HepG2 (cell line): ENCODE data around the gene NDUFAF3. TPM values are rescaled to one million over a fixed set of nuclear protein-coding genes. Genes with fewer than 3 reads are reported as not detected.

ENCODE experiments used
- DMTF1 ChIP-seq: sonication (generic); formaldehyde crosslinking; IDR thresholded peaks from 2 replicates; pipeline ENCODE4 v1.4.0; 2020; ENCODE audit warnings: mild to moderate bottlenecking, missing genetic modification reagents
- FOXO1 ChIP-seq: sonication (generic); formaldehyde crosslinking; IDR thresholded peaks from 2 replicates; pipeline ENCODE4 v1.4.0; 2020; ENCODE audit warnings: missing genetic modification reagents
- GPBP1L1 ChIP-seq: sonication (generic); formaldehyde crosslinking; IDR thresholded peaks from 2 replicates; pipeline ENCODE4 v1.5.0; 2020; ENCODE audit warnings: mild to moderate bottlenecking, missing genetic modification reagents
- HIC2 ChIP-seq: sonication (generic); formaldehyde crosslinking; IDR thresholded peaks from 2 replicates; pipeline ENCODE4 v1.9.0; 2022; ENCODE audit warnings: low read depth, missing genetic modification reagents
- HOXA5 ChIP-seq: sonication (generic); formaldehyde crosslinking; IDR thresholded peaks from 2 replicates; pipeline ENCODE4 v1.4.0; 2020; ENCODE audit warnings: missing genetic modification reagents
- IRF9 ChIP-seq: sonication (generic); formaldehyde crosslinking; IDR thresholded peaks from 2 replicates; pipeline ENCODE4 v1.8.0; 2022; ENCODE audit warnings: missing genetic modification reagents, mild to moderate bottlenecking, borderline replicate concordance
- RERE ChIP-seq: IDR thresholded peaks from 2 replicates; pipeline ENCODE4 v1.6.1; 2016; ENCODE audit warnings: low read depth, missing genetic modification reagents, missing compliant biosample characterization
- SOX6 ChIP-seq, 2 experiments: fragments of 450-650 bp in 1 of 2; sonication (generic) in 1 of 2; formaldehyde crosslinking in 1 of 2; IDR thresholded peaks; 2 replicates each; pipeline versions ENCODE4 v1.4.0 to v1.6.1; 2017 to 2020; ENCODE audit warnings: antibody characterized with exemption in 1 of 2, mild to moderate bottlenecking in 1 of 2, missing genetic modification reagents in 1 of 2
- TBX3 ChIP-seq: fragments of 450-650 bp; IDR thresholded peaks from 2 replicates; pipeline ENCODE4 v1.6.1; 2017; ENCODE audit warnings: antibody characterized with exemption, mild to moderate bottlenecking, inconsistent platforms, borderline replicate concordance
- ZBTB21 ChIP-seq: sonication (generic); formaldehyde crosslinking; IDR thresholded peaks from 2 replicates; pipeline ENCODE4 v1.4.0; 2020; ENCODE audit warnings: missing genetic modification reagents
- ZFP36L1 ChIP-seq: sonication (generic); formaldehyde crosslinking; IDR thresholded peaks from 2 replicates; pipeline ENCODE4 v1.8.0; 2022; ENCODE audit warnings: mild to moderate bottlenecking, missing genetic modification reagents, moderate library complexity
- ZFP90 ChIP-seq: sonication (generic); formaldehyde crosslinking; IDR thresholded peaks from 2 replicates; pipeline ENCODE4 v1.8.0; 2022; ENCODE audit warnings: missing genetic modification reagents, mild to moderate bottlenecking, inconsistent platforms, borderline replicate concordance
- ZNF335 ChIP-seq: sonication (generic); formaldehyde crosslinking; IDR thresholded peaks from 2 replicates; pipeline ENCODE4 v1.4.0; 2020; ENCODE audit warnings: missing genetic modification reagents
- ZNF674 ChIP-seq: sonication (generic); formaldehyde crosslinking; IDR thresholded peaks from 2 replicates; pipeline ENCODE4 v1.5.0; 2020; ENCODE audit warnings: low read depth, mild to moderate bottlenecking, missing genetic modification reagents
- ZNF749 ChIP-seq: sonication (generic); formaldehyde crosslinking; IDR thresholded peaks from 2 replicates; pipeline ENCODE4 v1.8.0; 2022; ENCODE audit warnings: mild to moderate bottlenecking, missing genetic modification reagents, moderate library complexity, borderline replicate concordance
- polyA plus RNA-seq, 8 experiments: library from polyadenylated mRNA; depleted of rRNA in 3 of 8; stranded (reverse) in 7 of 8; unstranded in 1 of 8; fragments of >200 nt; fragmentation: Illumina TruSeq in 4 of 8; extraction: Trizol in 4 of 8; gene quantifications; 2 replicates each; pipeline versions ENCODE4 v1.2.1 to v1.2.3, GENCODE V29; 2011 to 2016; ENCODE audit warnings: low read depth in 4 of 8, missing spikeins in 1 of 8, mixed read lengths in 1 of 8; ENCODE audit not compliant: insufficient read depth in 1 of 8
- total RNA-seq, 5 experiments: library from RNA; depleted of rRNA; stranded (reverse); fragments of >200 nt; fragmentation: Illumina TruSeq; extraction: Trizol; gene quantifications; 2 replicates each; pipeline ENCODE4 v1.2.3, GENCODE V29; 2016; ENCODE audit warnings: low read depth in 1 of 5

NDUFAF3 gene
- total and polyA plus RNA-seq, 2 of the 13 experiments (the other 11 are each of a cell fraction or from before 2014, with no cell fraction given), result 39.0 to 50.0 TPM

GRCh38 chr3:49021813-49022687 lies at the start of gene NDUFAF3 (continued):
- 0 out of 2 replicates have a peak, but pooled peaks have one; percentile 31 for TF ChIP-seq HIC2 (CRISPR knock-in tag)
- TF ChIP-seq ZNF674 (CRISPR knock-in tag), result peak; percentile 62; the same call in 1 of the 2 replicates
- TF ChIP-seq FOXO1 (CRISPR knock-in tag), result peak; percentile 75
- TF ChIP-seq ZBTB21 (CRISPR knock-in tag), result no peak
- 0 out of 2 replicates have a peak, but pooled peaks have one; percentile 61 for TF ChIP-seq ZFP36L1
- TF ChIP-seq ZNF335 (CRISPR knock-in tag), result no peak; the same call in 1 of the 2 replicates
- no peak; the same call in 1 of the 2 replicates for TF ChIP-seq HOXA5
- TF ChIP-seq DMTF1 (CRISPR knock-in tag), result no peak
- no peak for TF ChIP-seq RERE
- TF ChIP-seq ZFP90 (CRISPR knock-in tag), result no peak
- no peak for TF ChIP-seq ZNF749 (CRISPR knock-in tag)
- no peak for TF ChIP-seq TBX3
- TF ChIP-seq IRF9, result no peak; the same call in 1 of the 2 replicates
- TF ChIP-seq GPBP1L1 (CRISPR knock-in tag), result no peak
- no peak for TF ChIP-seq SOX6 (IDR thresholded peaks at IDR 0.05)
- TF ChIP-seq SOX6 (CRISPR knock-in tag; IDR thresholded peaks at IDR 0.05), result peak; percentile 71
